Peyer's patch (tissue), 4 donors: ENCODE measurements around the gene ALDOB.

ENCODE experiments used
- CTCF ChIP-seq, 6 experiments: fragments of 450-650 bp in 4 of 6; fragments of 200-600 bp in 2 of 6; sonication (generic) in 1 of 6; IDR thresholded peaks; one replicate each; pipeline ENCODE4 v1.5.1; 2017 to 2019; ENCODE audit warnings: antibody characterized with exemption in 6 of 6, mild to moderate bottlenecking in 3 of 6, moderate library complexity in 1 of 6
- POLR2A ChIP-seq, 2 donors: fragments of 450-650 bp; IDR thresholded peaks; one replicate each; pipeline ENCODE4 v1.5.1; 2017; ENCODE audit warnings: antibody characterized with exemption in 2 of 2, mild to moderate bottlenecking in 2 of 2, moderate library complexity in 2 of 2

DNA sequence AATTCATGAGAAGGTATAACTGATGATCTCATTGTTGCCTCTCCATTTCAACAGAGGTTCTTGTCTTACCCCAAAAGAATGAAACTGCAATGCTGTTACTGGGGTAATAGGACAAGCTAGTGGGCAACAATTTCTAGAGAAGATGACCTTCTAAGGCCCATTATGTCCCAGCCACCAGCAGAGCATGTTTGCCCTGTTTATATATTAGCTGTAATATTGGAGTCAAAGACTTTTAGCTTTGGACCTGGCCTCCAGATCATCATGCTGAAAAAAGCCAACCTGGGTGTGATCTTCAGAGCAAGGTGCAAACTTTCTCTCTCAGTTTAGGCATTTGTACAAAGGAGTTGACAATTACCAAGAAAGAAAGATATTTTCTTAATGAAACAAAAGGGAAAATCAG is 3.4 kb downstream of the ALDOB start:
- TF ChIP-seq CTCF (IDR thresholded peaks at IDR 0.05) (no peak), POLR2A (IDR thresholded peaks at IDR 0.05) (no peak)
